ENCODE data around the gene TESK2. TPM values are rescaled to one million over a fixed set of nuclear protein-coding genes. Genes with fewer than 3 reads are reported as not detected.

Gene TESK2
- total and polyA plus RNA-seq, 2 experiments from 2014 or later: 1.1 to 1.5 TPM

DNA sequence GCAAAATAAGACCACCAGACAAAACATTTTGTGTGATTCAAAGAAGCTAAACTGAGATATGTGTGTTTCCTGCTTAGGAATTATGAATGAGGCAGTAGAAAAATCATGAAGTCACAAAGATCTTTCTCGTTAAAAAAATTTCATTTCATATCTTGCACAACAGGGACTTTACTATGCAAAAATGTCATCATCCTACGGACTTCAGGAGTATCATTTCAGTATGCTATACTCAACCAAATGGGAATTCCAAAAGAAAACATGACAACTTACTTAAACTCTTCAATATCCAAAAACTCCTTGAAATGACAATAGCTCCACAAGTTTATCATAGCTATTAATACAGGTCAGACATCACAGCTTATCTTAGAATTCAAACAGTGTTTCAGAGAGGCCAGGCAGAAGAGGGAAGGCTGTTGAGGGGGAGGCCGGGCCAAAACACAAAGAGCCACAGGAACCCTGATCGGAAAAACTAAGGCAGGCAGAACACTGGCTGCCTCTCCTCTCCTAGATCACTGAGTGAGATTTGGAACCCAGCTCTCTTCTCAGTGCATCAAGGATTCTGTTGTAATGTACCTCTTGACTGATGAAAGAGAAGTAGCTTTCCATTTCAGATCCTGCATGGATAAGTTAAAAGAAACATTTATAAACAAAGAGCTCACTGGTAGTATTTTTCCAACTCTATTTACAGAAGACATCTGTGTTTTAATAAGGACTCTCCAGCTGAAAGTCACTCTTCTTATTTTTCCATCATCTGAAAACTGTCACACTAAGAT lies 66.9 kb downstream of the TESK2 start:
- Histone ChIP-seq H3K9me2 (ENCODE audit: insufficient read depth) (no peaks in the 10 kb centered on the region), H3F3A (ENCODE audit: insufficient read depth) (no peaks in the 10 kb centered on the region), H2AFZ (no peak overlapping the region), H3K4me3 (no peak overlapping the region), H3K36me3 (ENCODE audit: low read depth) (no peaks in the 10 kb centered on the region), H3K4me2 (ENCODE audit: unreplicated experiment) (no peak overlapping the region), H3K9me3 (ENCODE audit: low read depth) (no peaks in the 10 kb centered on the region), H3K27ac (no peak overlapping the region), H3K4me1 (ENCODE audit: insufficient read depth) (no peaks in the 10 kb centered on the region), H3K27me3 (replicated peaks; ENCODE audit: insufficient read depth) (no peaks in the 10 kb centered on the region), H4K20me1 (ENCODE audit: insufficient read depth) (no peaks in the 10 kb centered on the region), H3K9ac (no peak overlapping the region), H3K79me2 (ENCODE audit: insufficient read depth) (no peaks in the 10 kb centered on the region)
- in situ Hi-C loops (cut with MboI): no loop called here
- TF ChIP-seq EZH2 (IDR thresholded peaks at IDR 0.05; ENCODE audit: insufficient read depth, poor library complexity, severe bottlenecking): no peak
- no peak for TF ChIP-seq EZH2phosphoT487 (IDR thresholded peaks at IDR 0.05; ENCODE audit: insufficient read depth, low read depth)
- 65 to 69% methylated on average over 4 of the region's 4 CpGs for WGBS, 2 experiments (ENCODE audit: low coverage in 1 of 2, low lambda C conversion rate in 2 of 2, missing lambda C conversion rate in 2 of 2)
- no peak for DNase-seq

DNA sequence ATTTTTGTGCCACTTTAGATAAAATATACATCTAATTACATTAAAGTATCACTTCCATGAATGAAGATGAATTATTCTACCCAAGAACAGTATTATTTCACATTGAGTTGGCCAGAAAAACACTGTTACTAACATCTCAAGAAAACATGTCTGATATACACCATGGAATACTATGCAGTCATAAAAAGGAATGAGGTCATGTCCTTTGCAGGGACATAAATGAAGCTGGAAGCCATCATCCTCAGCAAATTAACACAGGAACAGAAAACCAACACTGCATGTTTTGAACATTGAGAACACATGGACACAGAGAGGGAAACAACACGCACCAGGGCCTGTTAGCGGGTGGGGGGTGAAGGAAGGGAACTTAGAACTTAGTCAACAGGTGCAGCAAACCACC lies 69.0 kb downstream of the TESK2 start:
- no peaks in the 10 kb centered on the region for H4K20me1 ChIP-seq (ENCODE audit: insufficient read depth)
- no peaks in the 10 kb centered on the region for H3K9me3 ChIP-seq (ENCODE audit: low read depth)
- no peak overlapping the region for H3K4me2 ChIP-seq (ENCODE audit: unreplicated experiment)
- WGBS, 2 experiments (ENCODE audit: low coverage in 1 of 2, low lambda C conversion rate in 2 of 2, missing lambda C conversion rate in 2 of 2): 85 to 91% methylated on average over 2 of the region's 2 CpGs
- no peaks in the 10 kb centered on the region for H3K9me2 ChIP-seq (ENCODE audit: insufficient read depth)
- no peak overlapping the region for H3K9ac ChIP-seq
- no peak for DNase-seq
- H3F3A ChIP-seq (ENCODE audit: insufficient read depth): no peaks in the 10 kb centered on the region
- H3K79me2 ChIP-seq (ENCODE audit: insufficient read depth): no peaks in the 10 kb centered on the region
- H3K27ac ChIP-seq: no peak overlapping the region
- no peak overlapping the region for H3K4me3 ChIP-seq
- TF ChIP-seq EZH2 (IDR thresholded peaks at IDR 0.05; ENCODE audit: insufficient read depth, poor library complexity, severe bottlenecking) (no peak), EZH2phosphoT487 (IDR thresholded peaks at IDR 0.05; ENCODE audit: insufficient read depth, low read depth) (no peak)
- no peaks in the 10 kb centered on the region for H3K4me1 ChIP-seq (ENCODE audit: insufficient read depth)
- H3K27me3 ChIP-seq (replicated peaks; ENCODE audit: insufficient read depth): no peaks in the 10 kb centered on the region
- in situ Hi-C loops (cut with MboI): no loop called here
- no peaks in the 10 kb centered on the region for H3K36me3 ChIP-seq (ENCODE audit: low read depth)
- no peak overlapping the region for H2AFZ ChIP-seq

DNA sequence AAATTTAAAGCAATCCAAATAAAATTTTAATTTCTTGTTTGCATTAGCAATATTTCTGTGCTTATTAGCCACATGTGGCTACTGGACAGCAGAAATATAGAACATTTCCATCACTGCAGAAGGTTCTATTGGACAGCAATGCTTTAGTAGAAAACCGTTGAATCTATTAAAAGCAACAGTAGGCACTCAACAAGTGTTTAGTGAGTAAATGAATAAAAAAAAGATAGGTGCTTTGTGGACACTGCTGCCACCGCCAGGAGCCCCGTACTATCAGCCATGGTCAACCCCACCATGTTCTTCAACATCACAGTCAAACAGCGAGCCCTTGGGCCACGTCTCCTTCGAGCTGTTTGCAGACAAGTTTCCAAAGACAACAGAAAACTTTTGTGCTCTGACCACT lies 76.2 kb downstream of the TESK2 start:
- in situ Hi-C loops (cut with MboI): no loop called here
- Histone ChIP-seq H3K4me3 (no peak overlapping the region), H4K20me1 (ENCODE audit: insufficient read depth) (no peaks in the 10 kb centered on the region), H3K9ac (no peak overlapping the region), H3K4me2 (ENCODE audit: unreplicated experiment) (no peak overlapping the region), H3K27ac (no peak overlapping the region), H3K9me3 (ENCODE audit: low read depth) (no peaks in the 10 kb centered on the region), H3K4me1 (ENCODE audit: insufficient read depth) (no peaks in the 10 kb centered on the region), H3K36me3 (ENCODE audit: low read depth) (no peaks in the 10 kb centered on the region), H2AFZ (no peak overlapping the region), H3K79me2 (ENCODE audit: insufficient read depth) (no peaks in the 10 kb centered on the region), H3K27me3 (replicated peaks; ENCODE audit: insufficient read depth) (no peaks in the 10 kb centered on the region), H3F3A (ENCODE audit: insufficient read depth) (no peaks in the 10 kb centered on the region), H3K9me2 (ENCODE audit: insufficient read depth) (no peaks in the 10 kb centered on the region)
- DNase-seq: no peak
- no peak for TF ChIP-seq EZH2 (IDR thresholded peaks at IDR 0.05; ENCODE audit: insufficient read depth, poor library complexity, severe bottlenecking)
- TF ChIP-seq EZH2phosphoT487 (IDR thresholded peaks at IDR 0.05; ENCODE audit: insufficient read depth, low read depth): no peak
- WGBS, 2 experiments (ENCODE audit: low coverage in 1 of 2, low lambda C conversion rate in 2 of 2, missing lambda C conversion rate in 2 of 2): 74 to 77% methylated on average over 6 of the region's 6 CpGs

DNA sequence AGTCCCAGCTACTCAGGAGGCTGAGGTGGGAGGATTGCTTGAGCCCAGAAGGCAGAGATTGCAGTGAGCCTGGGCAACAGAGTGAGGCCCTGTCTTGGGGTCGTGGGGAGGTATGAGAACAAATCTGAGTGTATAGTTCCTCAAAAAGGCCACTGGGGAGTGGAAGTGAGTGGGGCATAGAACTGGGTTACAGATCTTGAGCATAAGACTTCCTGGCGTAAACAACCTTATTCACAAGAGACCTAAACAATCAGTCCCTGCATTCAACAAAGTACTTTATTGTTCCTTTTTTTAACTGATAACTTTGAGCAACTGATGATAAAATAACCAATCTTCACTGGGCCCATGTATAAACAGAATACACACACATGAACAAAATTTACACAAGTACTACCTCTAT lies 78.1 kb downstream of the TESK2 start:
- 66 to 75% methylated on average over 2 of the region's 2 CpGs for WGBS, 2 experiments (ENCODE audit: low coverage in 1 of 2, low lambda C conversion rate in 2 of 2, missing lambda C conversion rate in 2 of 2)
- Histone ChIP-seq H3K9ac (no peak overlapping the region), H3K4me2 (ENCODE audit: unreplicated experiment) (no peak overlapping the region), H3K9me3 (ENCODE audit: low read depth) (no peaks in the 10 kb centered on the region), H3K4me1 (ENCODE audit: insufficient read depth) (no peaks in the 10 kb centered on the region), H3K36me3 (ENCODE audit: low read depth) (no peaks in the 10 kb centered on the region), H4K20me1 (ENCODE audit: insufficient read depth) (no peaks in the 10 kb centered on the region), H3K4me3 (no peak overlapping the region), H2AFZ (no peak overlapping the region), H3K79me2 (ENCODE audit: insufficient read depth) (no peaks in the 10 kb centered on the region), H3F3A (ENCODE audit: insufficient read depth) (no peaks in the 10 kb centered on the region), H3K27me3 (replicated peaks; ENCODE audit: insufficient read depth) (no peaks in the 10 kb centered on the region), H3K9me2 (ENCODE audit: insufficient read depth) (no peaks in the 10 kb centered on the region), H3K27ac (no peak overlapping the region)
- in situ Hi-C loops (cut with MboI): no loop called here
- DNase-seq: no peak
- TF ChIP-seq EZH2phosphoT487 (IDR thresholded peaks at IDR 0.05; ENCODE audit: insufficient read depth, low read depth) (no peak), EZH2 (IDR thresholded peaks at IDR 0.05; ENCODE audit: insufficient read depth, poor library complexity, severe bottlenecking) (no peak)

Measured in GM23248 (cell line).